Hepatocyte (in vitro differentiated cells): Measurements from ENCODE around the gene PDLIM7.

Experiments used
- EZH2 ChIP-seq: fragments of 200-600 bp; sonication (generic); IDR thresholded peaks from 2 replicates; pipeline ENCODE4 v1.6.1; 2016; ENCODE audit warnings: antibody characterized with exemption, mild to moderate bottlenecking, borderline replicate concordance
- EZH2phosphoT487 ChIP-seq: fragments of 200-600 bp; sonication (generic); IDR thresholded peaks from one replicate; pipeline ENCODE4 v1.6.1; 2018; ENCODE audit warnings: antibody characterized with exemption, mild to moderate bottlenecking, low read depth, moderate library complexity; ENCODE audit not compliant: unreplicated experiment, severe bottlenecking
- TF ChIP-seq, protein P1 (sequence below): fragments of 200-600 bp; sonication (generic); IDR thresholded peaks from 2 replicates; pipeline ENCODE4 v1.5.1; 2016; ENCODE audit warnings: antibody characterized with exemption, mild to moderate bottlenecking; ENCODE audit not compliant: poor library complexity

DNA sequence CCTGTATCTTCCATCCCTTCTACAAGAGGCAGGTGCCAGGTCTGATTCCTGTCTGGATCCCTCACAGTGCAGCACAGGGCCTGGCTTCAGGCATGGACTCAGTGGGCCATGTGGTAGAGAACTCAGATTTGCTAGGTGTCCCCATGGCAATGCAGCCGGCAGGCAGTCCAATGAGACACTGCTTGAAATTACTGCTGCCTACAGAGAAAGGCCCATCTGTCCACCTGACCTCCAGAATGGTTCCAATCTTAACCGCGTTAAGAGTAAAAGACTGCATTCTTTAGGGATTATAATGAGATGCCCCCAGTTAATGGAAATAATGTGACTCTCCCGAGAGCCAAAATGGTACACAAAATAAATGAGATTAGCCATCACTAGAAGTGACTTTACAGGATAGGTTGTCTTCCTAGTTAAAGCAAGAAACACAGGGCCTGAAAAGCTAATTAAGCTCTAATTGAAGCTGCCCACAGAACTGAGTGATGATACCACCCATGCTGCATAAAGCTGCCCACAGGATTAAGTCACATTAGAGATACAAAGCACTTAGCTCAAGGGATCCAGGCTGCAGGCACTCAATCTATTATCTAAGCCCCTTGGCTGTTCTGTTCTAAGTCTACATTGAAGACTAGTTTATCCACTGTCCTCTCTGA, 45.5 kb upstream of the PDLIM7 start:
- TF ChIP-seq, protein P1, sequence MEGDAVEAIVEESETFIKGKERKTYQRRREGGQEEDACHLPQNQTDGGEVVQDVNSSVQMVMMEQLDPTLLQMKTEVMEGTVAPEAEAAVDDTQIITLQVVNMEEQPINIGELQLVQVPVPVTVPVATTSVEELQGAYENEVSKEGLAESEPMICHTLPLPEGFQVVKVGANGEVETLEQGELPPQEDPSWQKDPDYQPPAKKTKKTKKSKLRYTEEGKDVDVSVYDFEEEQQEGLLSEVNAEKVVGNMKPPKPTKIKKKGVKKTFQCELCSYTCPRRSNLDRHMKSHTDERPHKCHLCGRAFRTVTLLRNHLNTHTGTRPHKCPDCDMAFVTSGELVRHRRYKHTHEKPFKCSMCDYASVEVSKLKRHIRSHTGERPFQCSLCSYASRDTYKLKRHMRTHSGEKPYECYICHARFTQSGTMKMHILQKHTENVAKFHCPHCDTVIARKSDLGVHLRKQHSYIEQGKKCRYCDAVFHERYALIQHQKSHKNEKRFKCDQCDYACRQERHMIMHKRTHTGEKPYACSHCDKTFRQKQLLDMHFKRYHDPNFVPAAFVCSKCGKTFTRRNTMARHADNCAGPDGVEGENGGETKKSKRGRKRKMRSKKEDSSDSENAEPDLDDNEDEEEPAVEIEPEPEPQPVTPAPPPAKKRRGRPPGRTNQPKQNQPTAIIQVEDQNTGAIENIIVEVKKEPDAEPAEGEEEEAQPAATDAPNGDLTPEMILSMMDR: no peak
- TF ChIP-seq EZH2phosphoT487 (no peak), EZH2 (no peak)
